ENCODE data around the gene MPL.
A peak's percentile ranks its signal among the peaks of the same experiment; 100 is the strongest.

Gene MPL

DNA sequence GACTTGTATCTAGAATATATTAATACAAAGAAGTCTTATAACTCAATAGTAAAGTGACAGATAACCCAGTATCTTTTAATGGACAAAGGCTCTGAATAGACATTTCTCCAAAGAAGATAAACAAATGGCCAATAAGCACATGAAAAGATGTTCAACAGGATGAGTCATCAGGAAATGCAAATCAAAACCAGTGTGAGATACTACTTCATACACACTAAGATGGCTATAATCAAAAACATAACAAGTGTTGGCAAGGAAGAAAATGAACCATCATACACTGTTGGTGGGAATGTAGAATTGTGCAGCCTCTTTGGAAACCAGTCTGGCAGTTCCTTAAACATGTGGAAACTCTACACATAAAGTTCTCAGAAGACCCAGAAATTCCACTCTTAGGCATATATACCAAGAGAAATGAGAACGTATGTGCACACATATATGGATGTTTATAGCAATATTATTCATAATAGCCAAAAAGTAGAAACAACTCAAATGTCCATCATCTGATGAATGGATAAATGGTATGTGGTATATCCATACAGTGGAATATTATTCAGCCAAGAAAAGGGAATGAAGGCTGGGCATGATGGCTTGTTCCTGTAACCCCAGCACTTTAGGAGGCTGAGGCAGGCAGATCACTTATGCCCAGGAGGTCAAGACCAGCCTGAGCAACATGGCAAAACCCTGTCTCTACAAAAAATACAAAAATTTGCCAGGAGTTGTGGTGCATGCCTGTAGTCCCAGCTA, 9.9 kb upstream of the MPL start:
- DNase-seq = no peak

DNA sequence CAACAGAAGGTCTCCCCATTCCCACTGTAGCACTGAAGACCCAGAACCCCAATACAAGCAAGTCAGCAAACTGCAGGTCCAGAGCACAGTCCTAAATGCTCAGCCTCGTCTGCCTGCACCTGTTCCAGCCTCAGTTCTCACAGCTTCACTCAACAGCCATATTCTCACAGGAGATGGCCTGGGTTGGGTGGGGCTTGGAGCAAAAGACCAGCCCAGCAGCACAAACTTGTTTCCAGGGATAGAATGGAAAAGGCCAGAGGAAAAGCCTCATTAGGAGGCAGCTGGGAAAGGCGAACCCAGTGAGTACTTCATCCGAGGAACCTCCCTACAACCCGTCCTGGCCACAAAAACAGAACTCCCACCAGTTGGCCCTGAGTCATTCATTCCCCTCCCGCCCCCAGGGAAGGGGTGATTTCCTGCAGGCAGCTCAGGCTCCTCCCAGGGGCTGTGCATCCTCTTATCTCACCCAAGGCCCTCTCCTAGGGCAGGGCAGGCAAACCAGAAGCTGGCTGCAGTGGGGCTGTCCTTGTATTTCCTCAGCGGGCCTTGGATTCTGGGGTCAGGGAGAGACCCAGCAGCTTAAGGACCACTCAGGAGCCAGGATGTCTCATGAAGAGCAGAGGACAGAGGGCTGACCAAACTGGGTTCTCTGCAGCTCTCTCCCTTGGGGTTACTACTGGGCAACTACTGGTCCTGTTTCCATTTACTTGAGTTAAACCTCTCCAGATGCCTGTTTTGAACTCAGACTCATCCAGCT, 7.4 kb upstream of the MPL start:
- DNase-seq = peak; percentile 63

DNA sequence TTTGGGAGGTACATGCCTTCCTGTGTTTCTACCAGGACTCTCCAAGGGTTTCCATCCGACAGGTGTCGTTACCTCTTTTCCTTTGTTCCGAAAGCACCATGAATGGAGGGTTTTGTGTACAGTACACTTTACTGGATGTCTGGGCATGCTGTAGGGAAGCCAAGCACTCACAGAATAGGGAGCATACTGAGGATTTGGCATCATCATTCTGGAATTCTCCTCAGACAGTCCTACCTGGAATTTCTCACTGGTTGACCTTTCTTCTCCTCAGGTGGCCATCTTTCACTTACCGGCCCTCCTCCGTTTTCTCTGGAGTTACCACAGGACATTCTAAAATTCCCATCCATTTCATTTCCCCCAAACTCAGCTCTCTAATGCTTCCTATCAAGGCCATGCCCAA, 5.9 kb upstream of the MPL start:
- no peak for DNase-seq

DNA sequence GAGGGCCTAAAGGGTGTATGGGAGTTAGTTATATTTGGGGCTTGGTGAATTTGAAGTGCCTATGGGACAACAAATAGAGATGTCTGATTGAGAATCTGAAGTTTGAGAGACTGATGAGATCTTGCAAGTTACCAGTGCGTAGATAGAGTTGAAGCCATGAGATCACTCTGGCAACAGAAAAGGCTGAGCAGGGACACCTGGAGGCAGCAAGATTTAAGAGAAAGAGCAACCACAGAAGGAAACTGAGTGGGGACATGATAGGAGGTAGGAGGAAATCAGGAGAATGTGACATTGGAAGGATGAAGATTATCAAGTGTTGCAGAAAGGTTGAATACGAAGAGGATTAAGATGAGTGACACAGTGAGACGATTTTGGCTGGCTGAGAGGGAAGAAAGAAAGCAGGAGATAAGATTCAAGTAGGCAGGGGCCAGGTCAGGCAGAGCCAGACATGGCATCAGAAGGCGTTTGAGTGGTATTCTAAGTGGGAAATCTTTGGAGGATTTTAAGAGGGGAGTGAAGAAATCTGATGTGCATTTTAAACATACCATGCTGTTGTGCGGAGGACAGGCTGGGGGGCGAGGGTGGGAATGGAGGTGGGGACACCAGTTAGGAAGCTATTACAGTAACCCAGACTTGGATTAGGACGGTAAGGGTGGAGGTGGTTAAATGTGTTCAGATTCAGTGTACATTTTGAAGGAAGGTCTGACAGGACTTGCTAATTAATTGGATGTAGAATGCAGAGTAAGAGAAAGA, 3.0 kb upstream of the MPL start:
- DNase-seq = no peak

DNA sequence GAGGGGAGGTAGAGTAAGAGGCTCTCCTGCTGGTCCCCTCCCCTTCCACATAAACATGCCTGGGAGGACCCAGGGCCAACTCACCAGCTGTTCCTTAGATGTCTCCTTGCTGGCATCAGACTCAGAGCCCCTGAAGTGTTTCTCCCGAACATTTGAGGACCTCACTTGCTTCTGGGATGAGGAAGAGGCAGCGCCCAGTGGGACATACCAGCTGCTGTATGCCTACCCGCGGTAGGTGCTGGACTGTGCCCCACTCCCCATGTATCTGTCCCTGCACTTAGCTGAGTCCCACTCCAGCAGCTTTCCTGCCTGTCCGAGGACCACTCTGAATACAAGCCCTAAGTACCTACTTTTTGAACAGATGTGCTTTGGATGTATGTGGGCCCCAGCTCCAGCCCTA, 383 bp downstream of the MPL start:
- no peak for DNase-seq

DNA sequence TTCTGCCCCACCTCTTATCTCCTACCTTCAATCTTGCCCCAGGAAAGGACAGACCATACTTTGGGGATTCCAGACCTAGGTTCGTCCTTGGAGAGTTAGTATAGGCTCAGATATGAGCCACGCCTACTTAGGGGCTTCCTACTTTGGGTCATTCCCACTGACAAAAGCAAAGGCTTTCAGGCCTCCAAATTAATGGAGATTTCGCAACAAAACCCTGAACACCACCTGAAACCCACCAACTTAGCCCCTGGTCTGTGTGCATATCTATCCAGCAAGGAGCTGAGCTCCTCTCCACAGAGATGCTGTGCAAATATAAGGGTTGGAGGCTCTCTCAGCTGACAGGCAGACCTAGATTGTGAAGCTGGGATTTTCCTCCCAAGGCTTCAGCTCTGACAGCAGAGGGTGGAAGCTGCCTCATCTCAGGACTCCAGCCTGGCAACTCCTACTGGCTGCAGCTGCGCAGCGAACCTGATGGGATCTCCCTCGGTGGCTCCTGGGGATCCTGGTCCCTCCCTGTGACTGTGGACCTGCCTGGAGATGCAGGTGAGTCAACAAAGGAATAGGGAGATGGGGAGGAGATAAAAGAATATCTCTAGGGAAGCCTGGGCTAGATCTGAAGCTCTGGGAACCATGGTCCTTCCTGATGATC, 2.1 kb downstream of the MPL start:
- DNase-seq = no peak

DNA sequence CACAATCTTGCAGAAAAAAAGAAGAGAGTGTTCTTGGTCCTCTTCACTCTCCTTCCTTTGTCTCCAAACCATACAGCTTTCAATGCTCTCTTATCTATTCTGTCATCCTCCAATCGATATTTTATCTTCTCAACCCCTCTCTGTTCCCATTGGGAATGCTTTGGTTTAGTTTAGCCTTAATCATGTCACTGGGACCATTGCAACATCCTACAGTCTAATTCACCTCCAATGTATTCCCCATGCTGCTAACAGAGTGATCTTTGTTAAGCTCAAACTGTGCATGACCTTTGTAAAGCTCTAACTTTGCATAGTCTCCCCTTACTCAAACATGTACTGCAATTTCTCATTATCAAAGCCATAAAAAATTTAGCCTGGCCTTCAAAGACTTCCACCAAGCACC, 2.9 kb downstream of the MPL start:
- no peak for DNase-seq

DNA sequence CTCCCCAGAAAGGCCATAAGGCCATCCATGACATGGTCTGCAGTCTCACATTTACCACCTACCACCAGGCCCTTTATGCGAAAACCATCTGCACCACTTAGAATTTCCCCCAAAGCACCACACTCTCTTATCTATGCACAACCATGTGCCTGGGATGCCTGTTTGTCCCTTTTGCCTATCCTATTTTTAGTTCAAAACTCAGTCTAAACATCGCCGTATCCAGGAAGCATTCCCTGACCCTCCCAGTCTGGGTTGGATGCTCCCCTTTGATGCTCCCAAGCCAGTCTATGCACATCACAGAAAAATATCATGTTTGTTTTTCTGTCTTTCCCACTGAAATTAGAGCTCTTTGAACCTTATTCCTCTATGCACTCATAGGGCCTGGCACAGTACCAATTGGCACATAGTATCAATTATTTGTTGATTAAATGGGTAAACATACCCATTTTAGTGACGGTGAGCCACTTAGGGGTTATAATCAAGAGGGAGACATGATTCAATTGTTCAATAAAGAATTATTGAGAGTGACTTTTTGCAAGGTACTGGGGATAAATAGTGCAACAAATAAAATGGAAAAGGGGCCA, 6.7 kb downstream of the MPL start:
- no peak for DNase-seq

DNA sequence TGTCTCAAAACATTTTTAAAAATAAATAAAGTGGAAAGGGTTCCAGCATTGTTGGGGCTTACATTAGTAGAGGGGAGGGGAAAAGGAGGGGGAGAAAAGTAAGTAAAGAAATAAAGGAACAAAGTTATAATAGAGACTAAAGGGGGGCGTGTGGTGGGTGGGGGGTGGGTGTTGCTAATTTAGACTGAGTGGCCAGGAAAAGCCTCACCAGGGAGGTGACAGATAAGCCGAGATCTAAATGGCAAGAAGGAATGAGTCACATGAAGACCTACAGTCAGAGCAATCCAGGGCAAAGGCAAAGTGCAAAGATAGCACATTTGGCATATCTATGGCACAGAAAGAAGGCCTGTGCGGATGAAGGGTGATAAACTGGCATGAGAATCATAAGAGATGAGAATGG, 7.5 kb downstream of the MPL start:
- no peak for DNase-seq

DNA sequence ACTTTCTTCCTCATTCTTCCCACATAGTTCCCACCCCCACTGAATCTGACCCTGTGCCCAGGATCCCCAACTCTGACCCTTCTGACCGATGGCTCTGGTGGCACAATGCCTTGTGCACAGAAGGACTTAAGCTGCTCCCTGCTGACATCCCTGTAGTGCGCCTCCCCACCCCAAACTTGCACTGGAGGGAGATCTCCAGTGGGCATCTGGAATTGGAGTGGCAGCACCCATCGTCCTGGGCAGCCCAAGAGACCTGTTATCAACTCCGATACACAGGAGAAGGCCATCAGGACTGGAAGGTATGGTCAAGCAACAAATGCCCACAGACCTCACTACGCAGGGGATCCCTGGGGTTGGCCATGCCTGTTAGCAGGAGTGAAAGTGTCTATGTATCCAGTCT, 9.0 kb downstream of the MPL start:
- no peak for DNase-seq

DNA sequence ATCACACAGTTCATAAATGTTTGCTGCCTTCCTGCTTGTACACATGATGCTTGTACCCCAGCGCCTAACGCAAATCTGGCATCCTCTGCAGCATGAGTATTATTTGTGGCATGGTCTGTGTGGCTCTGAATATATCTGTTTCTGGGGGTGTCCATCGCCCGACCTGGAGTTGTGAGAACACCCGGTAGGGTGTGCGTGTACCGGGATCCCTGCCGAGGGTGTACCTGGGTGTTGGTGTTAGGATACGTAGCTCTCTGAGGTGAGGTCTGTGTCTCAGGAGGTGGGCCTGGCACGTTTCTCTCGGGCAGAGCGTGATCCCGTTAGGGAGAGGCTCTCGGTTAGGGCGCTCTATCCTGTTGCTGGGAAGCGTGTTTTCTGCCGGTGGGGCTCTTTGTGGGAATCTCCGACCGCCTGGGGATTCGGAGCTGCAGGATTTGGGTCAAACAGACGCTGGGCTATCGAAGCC, 10.8 kb downstream of the MPL start:
- DNase-seq = no peak

DNA sequence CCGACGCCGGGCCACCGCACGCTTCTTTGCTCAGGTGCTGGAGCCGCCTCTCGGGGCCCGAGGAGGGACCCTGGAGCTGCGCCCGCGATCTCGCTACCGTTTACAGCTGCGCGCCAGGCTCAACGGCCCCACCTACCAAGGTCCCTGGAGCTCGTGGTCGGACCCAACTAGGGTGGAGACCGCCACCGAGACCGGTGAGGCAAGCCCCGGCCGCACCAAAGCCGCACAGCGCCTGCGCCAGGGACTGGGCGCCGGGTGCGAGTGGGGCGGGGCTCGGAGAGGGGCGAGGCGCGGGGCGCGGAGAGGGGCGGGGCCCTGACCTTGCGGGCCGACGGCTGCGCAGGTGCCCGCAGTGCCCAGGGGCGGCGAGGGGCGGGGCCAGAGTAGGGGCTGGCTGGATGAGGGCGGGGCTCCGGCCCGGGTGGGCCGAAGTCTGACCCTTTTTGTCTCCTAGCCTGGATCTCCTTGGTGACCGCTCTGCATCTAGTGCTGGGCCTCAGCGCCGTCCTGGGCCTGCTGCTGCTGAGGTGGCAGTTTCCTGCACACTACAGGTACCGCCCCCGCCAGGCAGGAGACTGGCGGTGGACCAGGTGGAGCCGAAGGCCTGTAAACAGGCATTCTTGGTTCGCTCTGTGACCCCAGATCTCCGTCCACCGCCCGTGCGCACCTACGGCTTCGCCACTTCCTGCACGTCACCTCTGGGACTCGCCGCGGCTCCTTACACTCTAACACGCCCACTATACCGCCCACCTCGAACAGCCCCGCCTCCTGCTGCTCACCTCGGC, 11.4 kb downstream of the MPL start:
- DNase-seq = peak; percentile 79

DNA sequence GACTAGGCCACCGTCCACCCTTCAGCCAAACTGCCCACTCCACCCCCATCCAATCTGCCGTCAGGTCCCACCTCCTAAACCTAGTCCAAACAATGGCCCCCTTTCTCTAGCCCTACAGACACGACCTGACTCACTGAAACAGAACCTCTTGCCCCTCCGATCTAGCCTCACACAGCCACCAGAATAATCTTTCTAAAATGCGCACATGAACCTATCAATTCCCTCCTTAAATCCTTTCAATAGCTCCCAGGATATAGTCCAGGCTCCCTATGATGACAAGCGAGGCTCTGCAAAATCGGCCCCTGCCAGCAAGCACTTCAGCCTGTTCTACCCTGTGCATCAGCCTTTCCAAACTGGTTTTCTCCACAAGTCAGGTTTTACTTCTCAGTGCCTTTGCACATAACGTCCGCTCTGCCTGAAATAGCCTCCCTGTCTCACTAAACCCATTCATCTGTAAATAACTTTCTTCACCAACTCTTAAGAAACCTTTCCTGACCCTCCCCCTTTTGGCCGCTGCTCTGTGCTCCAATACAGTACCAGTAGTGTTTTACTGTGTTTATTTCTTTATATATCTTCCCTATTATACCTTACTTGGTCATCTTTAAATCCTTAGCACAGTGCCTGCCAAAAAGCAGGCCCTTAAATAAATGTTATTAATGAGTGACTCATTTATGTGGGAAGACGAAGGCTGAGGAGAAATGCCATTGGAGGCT, 12.1 kb downstream of the MPL start:
- DNase-seq = no peak

DNA sequence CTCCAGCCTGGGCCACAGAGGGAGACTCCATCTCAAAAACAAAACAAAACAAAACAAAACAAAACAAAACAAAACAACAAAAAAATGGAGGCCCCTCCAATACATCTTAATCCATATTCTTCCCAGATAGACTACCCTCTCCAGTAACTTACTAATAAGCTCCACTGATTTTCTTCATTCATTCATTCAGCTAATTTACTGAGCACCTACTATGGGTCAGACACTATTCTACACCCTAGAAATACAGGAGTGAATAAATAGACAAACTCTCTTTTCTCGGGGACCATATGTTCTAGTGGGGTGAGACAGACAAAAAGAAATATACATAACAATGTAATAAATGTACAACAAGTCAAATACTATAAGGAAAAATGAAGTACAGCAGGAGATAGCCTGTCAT, 13.4 kb downstream of the MPL start:
- no peak for DNase-seq

DNA sequence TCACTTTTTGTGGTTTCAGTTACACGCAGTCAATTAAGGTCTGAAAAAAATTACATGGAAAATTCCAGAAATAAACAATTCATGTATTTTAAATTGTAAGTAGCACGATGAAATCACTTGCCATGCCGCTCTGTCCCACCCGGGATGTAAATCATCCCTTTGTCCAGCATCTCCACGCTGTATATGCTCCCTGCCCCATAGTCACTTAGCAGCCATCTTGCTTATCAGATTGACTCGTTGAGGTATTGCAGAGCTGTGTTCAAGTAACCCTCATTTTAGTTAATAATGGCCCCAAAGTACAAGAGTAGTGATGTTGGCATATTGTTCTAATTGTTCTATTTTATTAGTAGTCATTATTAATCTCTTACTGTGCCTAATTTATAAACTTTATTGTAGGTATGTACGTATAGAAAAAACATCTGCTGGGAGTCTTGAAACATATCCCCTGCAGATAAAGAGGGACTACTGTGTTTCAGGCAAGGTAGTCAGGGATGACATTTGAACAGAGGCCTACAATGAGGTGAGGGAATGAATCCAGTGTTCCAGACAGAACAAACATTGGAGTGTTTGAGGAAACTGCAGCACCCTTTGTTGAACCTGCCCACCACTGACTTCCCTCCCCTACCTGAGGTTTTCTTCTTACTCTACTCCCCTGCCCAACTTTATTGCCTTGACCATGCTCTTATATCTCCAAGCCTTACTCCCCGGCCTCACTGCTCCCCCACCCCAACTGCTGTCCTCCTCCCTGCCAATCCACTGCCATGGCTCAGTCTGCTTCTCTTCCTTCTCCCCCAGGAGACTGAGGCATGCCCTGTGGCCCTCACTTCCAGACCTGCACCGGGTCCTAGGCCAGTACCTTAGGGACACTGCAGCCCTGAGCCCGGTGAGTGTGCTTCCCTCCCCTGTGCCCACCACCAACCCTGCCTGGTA, 14.1 kb downstream of the MPL start:
- no peak for DNase-seq

DNA sequence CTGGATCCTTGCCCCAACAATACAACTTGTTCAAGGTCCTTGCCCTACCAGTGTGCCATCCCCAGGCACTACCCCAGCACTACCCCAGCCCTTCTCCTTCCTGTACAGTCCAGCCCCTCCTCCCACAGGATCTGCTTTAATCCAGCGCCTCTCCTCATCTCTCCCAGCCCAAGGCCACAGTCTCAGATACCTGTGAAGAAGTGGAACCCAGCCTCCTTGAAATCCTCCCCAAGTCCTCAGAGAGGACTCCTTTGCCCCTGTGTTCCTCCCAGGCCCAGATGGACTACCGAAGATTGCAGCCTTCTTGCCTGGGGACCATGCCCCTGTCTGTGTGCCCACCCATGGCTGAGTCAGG, 14.7 kb downstream of the MPL start:
- DNase-seq = no peak

DNA sequence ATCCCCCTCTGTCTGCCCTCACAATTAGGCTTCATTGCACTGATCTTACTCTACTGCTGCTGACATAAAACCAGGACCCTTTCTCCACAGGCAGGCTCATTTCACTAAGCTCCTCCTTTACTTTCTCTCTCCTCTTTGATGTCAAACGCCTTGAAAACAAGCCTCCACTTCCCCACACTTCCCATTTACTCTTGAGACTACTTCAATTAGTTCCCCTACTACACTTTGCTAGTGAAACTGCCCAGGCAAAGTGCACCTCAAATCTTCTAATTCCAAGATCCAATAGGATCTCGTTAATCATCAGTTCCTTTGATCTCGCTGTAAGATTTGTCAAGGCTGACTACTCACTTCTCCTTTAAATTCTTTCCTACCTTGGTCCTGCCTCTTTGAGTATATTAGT, 15.3 kb downstream of the MPL start:
- no peak for DNase-seq

DNA sequence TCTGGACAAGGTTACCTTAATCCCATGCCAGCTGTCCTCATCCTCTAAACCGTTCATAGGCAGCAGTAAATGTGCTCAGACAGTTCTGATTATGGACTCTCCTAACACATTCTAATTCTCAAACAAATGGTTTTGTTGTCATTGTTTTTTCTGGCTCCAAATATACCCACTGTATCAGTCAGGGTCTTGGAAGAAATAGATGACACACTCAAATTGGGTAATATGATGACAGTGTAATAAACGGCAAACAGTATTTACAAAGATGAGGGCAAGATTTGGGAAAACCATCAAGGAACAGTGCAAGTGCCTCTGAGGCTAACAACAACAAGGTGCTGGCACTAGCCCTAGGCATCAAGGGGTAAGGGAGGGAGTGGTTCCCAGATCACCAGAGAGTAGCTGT, 16.9 kb downstream of the MPL start:
- DNase-seq = no peak

DNA sequence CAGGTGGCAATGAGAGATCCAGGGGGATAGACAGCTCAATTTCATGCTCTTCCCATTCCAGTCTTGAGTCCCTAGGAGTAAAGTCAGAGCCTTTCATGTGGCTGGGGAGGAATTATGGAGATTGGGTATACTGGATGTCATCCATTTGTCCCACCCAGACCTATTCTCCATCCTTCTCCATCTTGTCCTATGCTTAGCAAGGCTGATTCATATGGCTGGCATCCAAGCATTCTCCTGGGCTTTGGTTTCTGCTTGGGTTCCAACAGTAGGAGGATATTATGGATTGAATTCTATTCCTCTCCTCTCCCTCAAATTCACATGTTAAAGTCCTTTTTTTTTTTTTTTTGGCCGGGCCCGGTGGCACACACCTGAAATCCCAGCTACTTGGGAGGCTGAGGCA, 17.3 kb downstream of the MPL start:
- no peak for DNase-seq

DNA sequence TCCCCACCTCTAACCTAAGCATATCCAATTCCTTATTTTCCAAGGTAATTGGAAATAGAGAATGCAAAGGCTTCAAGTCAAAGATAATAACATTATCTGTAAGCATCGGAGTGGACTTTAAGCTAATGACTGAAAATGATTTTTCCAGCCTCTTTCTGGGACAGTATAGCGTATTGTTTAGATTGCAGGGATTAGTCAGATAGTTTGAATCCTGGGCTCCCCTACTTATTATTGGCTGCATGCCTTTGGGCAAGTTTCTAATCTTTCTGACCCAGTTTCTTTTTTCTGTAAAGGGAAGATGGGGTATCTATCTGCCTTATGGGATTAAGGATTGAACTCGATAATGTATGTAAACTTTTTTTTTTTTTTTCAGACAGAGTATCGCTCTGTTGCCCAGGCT, 19.6 kb downstream of the MPL start:
- no peak for DNase-seq

Measured in femur (tissue), 1 donor.